Astrocyte (in vitro differentiated cells and primary cell): ENCODE results near the gene AGBL4. TPM values are rescaled to one million over a fixed set of nuclear protein-coding genes. Genes with fewer than 3 reads are reported as not detected.

Experiments used
- DNase-seq: peaks from one replicate; pipeline ENCODE4 v3.0.0-alpha.2; 2010; ENCODE audit warnings: low read depth
- FAIRE-seq: peaks from 2 replicates; lab custom pipeline; 2011; peaks lifted over from hg19 to GRCh38; lab: Jason Lieb, UNC
- H2AFZ ChIP-seq: 2 replicates; pipeline ENCODE4 v1.6.0; 2012; ENCODE audit warnings: low read depth, low read length, inconsistent platforms
- H3K27ac ChIP-seq: 2 replicates; pipeline ENCODE4 v1.5.1; 2011; ENCODE audit warnings: low read depth, low read length, inconsistent platforms
- H3K27me3 ChIP-seq: 2 replicates; pipeline ENCODE4 v1.6.0; 2011; ENCODE audit warnings: low read length, inconsistent platforms; ENCODE audit not compliant: insufficient read depth
- H3K36me3 ChIP-seq: 2 replicates; pipeline ENCODE4 v1.5.1; 2011; ENCODE audit warnings: low read length, inconsistent platforms; ENCODE audit not compliant: insufficient read depth
- H3K4me1 ChIP-seq: 2 replicates; pipeline ENCODE4 v1.5.1; 2011; ENCODE audit warnings: low read length, inconsistent platforms; ENCODE audit not compliant: insufficient read depth
- H3K4me2 ChIP-seq: 2 replicates; pipeline ENCODE4 v1.6.0; 2012; ENCODE audit warnings: low read length, inconsistent platforms
- H3K4me3 ChIP-seq: 2 replicates; pipeline ENCODE4 v1.5.1; 2011; ENCODE audit warnings: low read depth, mild to moderate bottlenecking, low read length, inconsistent platforms; ENCODE audit not compliant: insufficient read depth
- H3K79me2 ChIP-seq: 2 replicates; pipeline ENCODE4 v1.6.0; 2012; ENCODE audit warnings: mild to moderate bottlenecking, low read length, inconsistent platforms; ENCODE audit not compliant: insufficient read depth
- H3K9ac ChIP-seq: 2 replicates; pipeline ENCODE4 v1.6.0; 2012; ENCODE audit warnings: mild to moderate bottlenecking, low read length, inconsistent platforms
- H3K9me3 ChIP-seq: 2 replicates; pipeline ENCODE4 v1.5.1; 2012; ENCODE audit warnings: low read depth, mild to moderate bottlenecking, low read length, inconsistent platforms; ENCODE audit not compliant: insufficient read depth
- H4K20me1 ChIP-seq: 2 replicates; pipeline ENCODE4 v1.6.0; 2012; ENCODE audit warnings: low read length, inconsistent platforms; ENCODE audit not compliant: insufficient read depth
- H3K27ac Mint-ChIP-seq: one replicate; pipeline ENCODE4 v1.8.0; 2021; ENCODE audit warnings: mild to moderate bottlenecking, mixed read lengths; ENCODE audit not compliant: unreplicated experiment
- H3K27me3 Mint-ChIP-seq: one replicate; pipeline ENCODE4 v1.8.0; 2021; ENCODE audit warnings: low read depth, mixed read lengths; ENCODE audit not compliant: unreplicated experiment
- H3K36me3 Mint-ChIP-seq: one replicate; pipeline ENCODE4 v1.8.0; 2021; ENCODE audit warnings: low read depth, mixed read lengths; ENCODE audit not compliant: unreplicated experiment
- H3K4me1 Mint-ChIP-seq: one replicate; pipeline ENCODE4 v1.8.0; 2021; ENCODE audit warnings: low read depth, mixed read lengths; ENCODE audit not compliant: unreplicated experiment
- H3K4me3 Mint-ChIP-seq: one replicate; pipeline ENCODE4 v1.8.0; 2021; ENCODE audit warnings: mild to moderate bottlenecking, moderate library complexity, mixed read lengths; ENCODE audit not compliant: unreplicated experiment
- H3K9me3 Mint-ChIP-seq: one replicate; pipeline ENCODE4 v1.8.0; 2021; ENCODE audit warnings: mild to moderate bottlenecking, mixed read lengths; ENCODE audit not compliant: unreplicated experiment
- CTCF ChIP-seq: IDR thresholded peaks from 2 replicates; pipeline ENCODE4 v1.5.1; 2011; ENCODE audit warnings: low read depth, mild to moderate bottlenecking, inconsistent platforms, low read length, moderate library complexity; ENCODE audit not compliant: insufficient read depth
- EZH2 ChIP-seq: IDR thresholded peaks from 2 replicates; pipeline ENCODE4 v1.6.1; 2012; ENCODE audit warnings: mild to moderate bottlenecking, low read length, inconsistent platforms; ENCODE audit not compliant: insufficient read depth
- total RNA-seq: library from RNA; stranded (reverse); gene quantifications from 2 replicates; pipeline ENCODE4 v1.2.1, GENCODE V29; 2021

AGBL4 gene
- total RNA-seq, 1 donor from 2014 or later, result not detected

GRCh38 chr1:49358036-49358435, 665.7 kb downstream of the AGBL4 start:
- H2AFZ ChIP-seq, result no peak overlapping the region
- TF ChIP-seq EZH2, result no peak
- no peak for TF ChIP-seq CTCF
- no peaks in the 10 kb centered on the region for H3K4me1 ChIP-seq
- H3K4me2 ChIP-seq, result no peak overlapping the region
- no peak overlapping the region for H3K9ac ChIP-seq
- DNase-seq, result no peak
- Mint-ChIP-seq H3K27me3 (no peaks in the 10 kb centered on the region), H3K4me1 (no peaks in the 10 kb centered on the region), H3K27ac (no peak overlapping the region), H3K36me3 (no peaks in the 10 kb centered on the region), H3K4me3 (no peak overlapping the region), H3K9me3 (peaks cover 3% of the 10 kb centered on the region)
- no peak overlapping the region for H3K27ac ChIP-seq
- H3K27me3 ChIP-seq, result no peaks in the 10 kb centered on the region
- no peaks in the 10 kb centered on the region for H3K36me3 ChIP-seq
- no peaks in the 10 kb centered on the region for H3K79me2 ChIP-seq
- no peaks in the 10 kb centered on the region for H4K20me1 ChIP-seq
- no peak overlapping the region for H3K4me3 ChIP-seq
- no peaks in the 10 kb centered on the region for H3K9me3 ChIP-seq
- no peak for FAIRE-seq

DNA sequence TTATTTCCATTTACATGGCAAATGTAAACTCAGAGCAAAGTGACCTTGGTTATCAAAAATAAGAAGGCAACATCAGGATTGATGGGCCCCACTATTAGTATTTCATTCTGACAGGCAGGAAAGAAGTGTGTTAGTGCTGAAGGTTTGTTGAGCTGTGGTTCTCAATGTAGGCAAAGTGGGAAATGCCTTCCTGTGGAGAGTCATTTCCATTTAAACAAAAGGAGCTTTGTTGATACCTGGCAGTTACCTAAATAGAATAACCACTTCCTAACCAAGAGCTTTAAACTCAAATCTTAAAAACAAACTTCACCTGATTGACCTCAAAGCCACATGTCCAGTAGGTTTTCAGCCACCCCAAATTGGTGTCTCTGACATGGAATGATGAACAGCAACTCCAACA, 667.2 kb downstream of the AGBL4 start:
- H3K4me2 ChIP-seq, result no peak overlapping the region
- no peak for TF ChIP-seq EZH2
- TF ChIP-seq CTCF, result no peak
- FAIRE-seq (no peak), DNase-seq (no peak)
- H3K4me1 ChIP-seq, result peaks cover 5% of the 10 kb centered on the region
- H3K27ac Mint-ChIP-seq, result no peak overlapping the region
- H3K9me3 Mint-ChIP-seq, result no peaks in the 10 kb centered on the region
- H3K4me3 Mint-ChIP-seq, result no peak overlapping the region
- no peak overlapping the region for H2AFZ ChIP-seq
- H3K27me3 Mint-ChIP-seq, result no peaks in the 10 kb centered on the region
- no peaks in the 10 kb centered on the region for H3K79me2 ChIP-seq
- H3K36me3 ChIP-seq, result no peaks in the 10 kb centered on the region
- H3K27ac ChIP-seq, result no peak overlapping the region
- H3K4me1 Mint-ChIP-seq, result no peaks in the 10 kb centered on the region
- H3K4me3 ChIP-seq, result no peak overlapping the region
- H3K9me3 ChIP-seq, result no peaks in the 10 kb centered on the region
- no peaks in the 10 kb centered on the region for H4K20me1 ChIP-seq
- no peaks in the 10 kb centered on the region for H3K36me3 Mint-ChIP-seq
- H3K9ac ChIP-seq, result no peak overlapping the region
- H3K27me3 ChIP-seq, result no peaks in the 10 kb centered on the region

DNA sequence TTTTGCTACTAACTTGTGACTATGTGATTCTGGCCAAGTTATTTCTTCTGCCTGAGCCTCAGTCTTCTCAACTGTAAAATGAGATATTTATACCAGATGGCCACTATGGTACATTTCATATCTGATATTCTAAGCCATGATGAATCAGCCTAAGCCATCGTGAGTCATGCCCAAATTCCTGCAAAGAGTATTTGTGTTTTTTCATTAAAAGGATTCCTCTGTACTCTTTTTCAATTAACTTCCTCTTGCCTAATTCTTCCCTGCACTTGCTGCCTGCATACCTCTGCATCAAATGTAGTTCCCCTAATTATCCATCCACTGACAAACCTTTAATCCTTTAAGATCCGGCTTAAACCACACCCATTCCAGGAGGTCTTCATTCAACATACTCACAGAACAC, 672.0 kb downstream of the AGBL4 start:
- no peaks in the 10 kb centered on the region for H3K79me2 ChIP-seq
- no peak overlapping the region for H3K9ac ChIP-seq
- H3K4me1 Mint-ChIP-seq, result no peaks in the 10 kb centered on the region
- no peaks in the 10 kb centered on the region for H3K27me3 ChIP-seq
- H3K9me3 ChIP-seq, result no peaks in the 10 kb centered on the region
- H3K27ac ChIP-seq, result no peak overlapping the region
- H3K4me3 Mint-ChIP-seq, result no peak overlapping the region
- FAIRE-seq, result no peak
- no peak overlapping the region for H3K27ac Mint-ChIP-seq
- H2AFZ ChIP-seq, result no peak overlapping the region
- peaks cover 5% of the 10 kb centered on the region for H3K4me1 ChIP-seq
- H3K4me2 ChIP-seq, result peak overlapping the region; percentile 37
- TF ChIP-seq EZH2 (no peak), CTCF (no peak)
- H3K36me3 ChIP-seq, result no peaks in the 10 kb centered on the region
- H3K36me3 Mint-ChIP-seq, result no peaks in the 10 kb centered on the region
- H3K27me3 Mint-ChIP-seq, result no peaks in the 10 kb centered on the region
- H3K4me3 ChIP-seq, result no peak overlapping the region
- no peaks in the 10 kb centered on the region for H4K20me1 ChIP-seq
- H3K9me3 Mint-ChIP-seq, result peaks cover 4% of the 10 kb centered on the region
- DNase-seq, result peak; percentile 63
